Gastrocnemius medialis (tissue), 4 donors: Measurements from ENCODE around the gene TACR1.

Experiments
- CTCF ChIP-seq, 5 experiments: fragments of 450-650 bp in 3 of 5; fragments of 200-600 bp in 2 of 5; sonication (generic) in 2 of 5; IDR thresholded peaks in 4 of 5; conservative IDR thresholded peaks in 1 of 5; 1 replicate in 4 of 5; 2 replicates in 1 of 5; pipeline ENCODE4 v1.5.1; 2016 to 2019; ENCODE audit warnings: antibody characterized with exemption in 5 of 5, mild to moderate bottlenecking in 3 of 5, moderate library complexity in 3 of 5
- POLR2A ChIP-seq, 2 donors: fragments of 450-650 bp; IDR thresholded peaks; one replicate each; pipeline ENCODE4 v1.6.1; 2017; ENCODE audit warnings: antibody characterized with exemption in 2 of 2, mild to moderate bottlenecking in 2 of 2, moderate library complexity in 2 of 2

GRCh38 chr2:75055820-75056675, 143.3 kb downstream of the TACR1 start:
- TF ChIP-seq CTCF (IDR thresholded peaks at IDR 0.05 in 4 of 5, conservative IDR thresholded peaks at IDR 0.05 in 1 of 5) (no peak), POLR2A (IDR thresholded peaks at IDR 0.05) (no peak)
